Heart left ventricle (tissue), 13 donors: ENCODE measurements around the gene S1PR5.

ENCODE experiments used
- POLR2A ChIP-seq, 2 donors: fragments of 450-650 bp; IDR thresholded peaks; one replicate each; pipeline ENCODE4 v1.6.1; 2017; ENCODE audit warnings: antibody characterized with exemption in 2 of 2, mild to moderate bottlenecking in 2 of 2, moderate library complexity in 2 of 2
- TF ChIP-seq, protein P1 (sequence below), 12 donors: fragments of 200-600 bp; sonication (generic) in 4 of 12; IDR thresholded peaks; one replicate each; pipeline versions ENCODE4 v1.5.0 to v1.8.0; 2018 to 2022; ENCODE audit warnings: antibody characterized with exemption in 12 of 12, mild to moderate bottlenecking in 5 of 12
- donor health status: ischemic (EF 13 %, LVEDD 7.1; RV severe dilation, severe dysfunction).
- donor health status: DM: no; HTN: yes; CAD: no.
- donor health status: DM: no; HTN: no; CAD: no.
- donor health status: ischemic (EF 25% LVEDD 6.9; RV normal size, moderate dysfunction).
- donor health status: ischemic (EF 25% LVEDD 5.7; RV mildly dilated, moderate dysfunction).
- donor health status: ischemic (EF 35%, LVEDD 5.7; RV mildly dilated, moderate dysfunction).
- donor health status: nonischemic (EF 11% LVEDD 7.7; RV severe dilation, severe dysfunction).
- donor health status: DM: yes; HTN: yes; CAD: no.
- donor health status: PGD.
- donor health status: ischemic (EF 29% LVEDD 5.4; RV normal size, mild dysfunction).
- donor health status: nonischemic (EF 23%, LVEDD 6.1; RV moderate dilation, normal function).

GRCh38 chr19:10510301-10510802 is 6.9 kb downstream of the S1PR5 start:
- no peak for TF ChIP-seq POLR2A (IDR thresholded peaks at IDR 0.05)
- TF ChIP-seq, protein P1, sequence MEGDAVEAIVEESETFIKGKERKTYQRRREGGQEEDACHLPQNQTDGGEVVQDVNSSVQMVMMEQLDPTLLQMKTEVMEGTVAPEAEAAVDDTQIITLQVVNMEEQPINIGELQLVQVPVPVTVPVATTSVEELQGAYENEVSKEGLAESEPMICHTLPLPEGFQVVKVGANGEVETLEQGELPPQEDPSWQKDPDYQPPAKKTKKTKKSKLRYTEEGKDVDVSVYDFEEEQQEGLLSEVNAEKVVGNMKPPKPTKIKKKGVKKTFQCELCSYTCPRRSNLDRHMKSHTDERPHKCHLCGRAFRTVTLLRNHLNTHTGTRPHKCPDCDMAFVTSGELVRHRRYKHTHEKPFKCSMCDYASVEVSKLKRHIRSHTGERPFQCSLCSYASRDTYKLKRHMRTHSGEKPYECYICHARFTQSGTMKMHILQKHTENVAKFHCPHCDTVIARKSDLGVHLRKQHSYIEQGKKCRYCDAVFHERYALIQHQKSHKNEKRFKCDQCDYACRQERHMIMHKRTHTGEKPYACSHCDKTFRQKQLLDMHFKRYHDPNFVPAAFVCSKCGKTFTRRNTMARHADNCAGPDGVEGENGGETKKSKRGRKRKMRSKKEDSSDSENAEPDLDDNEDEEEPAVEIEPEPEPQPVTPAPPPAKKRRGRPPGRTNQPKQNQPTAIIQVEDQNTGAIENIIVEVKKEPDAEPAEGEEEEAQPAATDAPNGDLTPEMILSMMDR (IDR thresholded peaks at IDR 0.05): peak; percentile 44 to 70 (median 58)
